ENCODE data around the gene CTXN1.
"Not testable (repeated sequence)": the region's sequence is repeated elsewhere in the genome, so short reads cannot be mapped to it uniquely, and the experiment has no call there.

CTXN1 gene

GRCh38 chr19:7926727-7927604 is 1.0 kb upstream of the CTXN1 start:
- no peak for DNase-seq (ENCODE audit: low read depth in 3 of 3)

GRCh38 chr19:7925171-7925851 is 624 bp downstream of the CTXN1 start:
- DNase-seq (ENCODE audit: low read depth in 3 of 3) = peak; percentile 46 to 75 (median 52)

- no peak for DNase-seq (ENCODE audit: low read depth in 3 of 3)
These were observed 1.2 kb downstream of the CTXN1 start for GRCh38 chr19:7924651-7925170.

GRCh38 chr19:7924241-7924640 is 1.7 kb downstream of the CTXN1 start:
- DNase-seq (ENCODE audit: low read depth in 3 of 3) = no peak

GRCh38 chr19:7923295-7924191 is 2.4 kb downstream of the CTXN1 start:
- DNase-seq (ENCODE audit: low read depth in 3 of 3) = no peak

- no peak for DNase-seq (ENCODE audit: low read depth in 3 of 3)
These were observed 3.1 kb downstream of the CTXN1 start for GRCh38 chr19:7922836-7923195.

GRCh38 chr19:7921967-7922835 is 3.7 kb downstream of the CTXN1 start:
- DNase-seq (ENCODE audit: low read depth in 3 of 3) = no peak

- no peak for DNase-seq (ENCODE audit: low read depth in 3 of 3)
These were observed 4.5 kb downstream of the CTXN1 start for GRCh38 chr19:7921302-7921966.

GRCh38 chr19:7920519-7921301 is 5.2 kb downstream of the CTXN1 start:
- peak; percentile 98 to 99 (median 99) for DNase-seq (ENCODE audit: low read depth in 3 of 3)

- DNase-seq (ENCODE audit: low read depth in 3 of 3) = peak; percentile 93 to 96 (median 94)
These were observed 6.1 kb downstream of the CTXN1 start, which contains the start of gene SNAPC2 for GRCh38 chr19:7919610-7920518. SNAPC2 (plus strand) TSS chr19:7920338; CDS start chr19:7920367, 29 bp downstream.

GRCh38 chr19:7918615-7919421 is 7.1 kb downstream of the CTXN1 start:
- no peak for DNase-seq (ENCODE audit: low read depth in 3 of 3)

GRCh38 chr19:7918062-7918614 is 7.8 kb downstream of the CTXN1 start:
- DNase-seq (ENCODE audit: low read depth in 3 of 3) = not testable (repeated sequence)

GRCh38 chr19:7917267-7918061 is 8.5 kb downstream of the CTXN1 start:
- peak in 2 of 3 experiments; percentile 25 to 59 for DNase-seq (ENCODE audit: low read depth in 3 of 3)

- no peak for DNase-seq (ENCODE audit: low read depth in 3 of 3)
These were observed 9.0 kb downstream of the CTXN1 start for GRCh38 chr19:7916955-7917266.

- peak; percentile 26 to 62 (median 31) for DNase-seq (ENCODE audit: low read depth in 3 of 3)
These were observed 9.6 kb downstream of the CTXN1 start for GRCh38 chr19:7916103-7916954.
